Glomerular endothelial cell (primary cell): ENCODE data around the gene TSPYL2. TPM values are rescaled to one million over a fixed set of nuclear protein-coding genes. Genes with fewer than 3 reads are reported as not detected.

Experiments used
- DNase-seq: peaks from one replicate; pipeline ENCODE4 v3.0.0-alpha.2; 2011; ENCODE audit warnings: low read depth, low spot score; ENCODE audit errors: extremely low read depth
- total RNA-seq: library from RNA; depleted of rRNA; stranded (reverse); fragments of >200 nt; gene quantifications from 2 replicates; pipeline ENCODE4 v1.2.3, GENCODE V29; 2015

The TSPYL2 gene
- total RNA-seq, 1 donor from 2014 or later: 10.0 TPM

DNA sequence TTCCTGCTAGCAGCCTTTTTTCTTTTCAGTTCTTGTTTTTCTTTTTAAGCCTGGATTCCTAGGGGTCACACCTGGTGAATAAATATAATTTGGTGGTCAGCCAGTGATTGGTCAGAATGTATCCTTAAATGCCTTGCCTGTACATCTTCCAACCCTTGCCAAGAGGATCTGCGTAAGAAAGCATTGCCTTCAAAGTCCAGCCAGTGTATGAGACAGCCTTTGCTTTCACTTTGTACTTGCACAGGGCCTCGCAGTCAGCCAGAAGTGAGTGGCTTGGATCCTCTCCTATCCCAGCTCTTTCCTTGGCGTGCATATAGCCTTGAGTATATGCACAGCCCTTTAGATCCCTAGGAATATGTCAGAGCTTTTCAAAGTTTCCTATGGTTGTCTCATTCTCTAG, 33.9 kb downstream of the TSPYL2 start:
- DNase-seq: no peak

DNA sequence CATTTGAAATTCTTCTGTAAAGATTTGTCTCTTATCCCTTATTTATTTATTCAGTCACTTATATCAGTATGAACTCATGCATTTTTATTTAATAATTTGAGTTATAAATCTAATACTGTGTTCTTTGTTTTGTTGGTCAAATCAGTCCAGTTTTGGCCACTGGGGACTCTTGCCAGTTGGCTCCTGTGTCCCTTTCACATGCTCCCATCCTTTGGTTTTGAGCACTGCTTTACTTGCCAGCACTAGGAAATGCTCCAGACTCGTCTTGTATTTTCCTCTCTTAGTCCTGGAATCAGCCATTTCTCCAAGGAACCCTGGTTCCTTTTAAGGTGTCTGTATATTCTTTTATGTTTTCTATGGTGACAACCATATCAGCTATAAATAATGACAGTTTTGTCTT, 39.8 kb downstream of the TSPYL2 start:
- DNase-seq: no peak

DNA sequence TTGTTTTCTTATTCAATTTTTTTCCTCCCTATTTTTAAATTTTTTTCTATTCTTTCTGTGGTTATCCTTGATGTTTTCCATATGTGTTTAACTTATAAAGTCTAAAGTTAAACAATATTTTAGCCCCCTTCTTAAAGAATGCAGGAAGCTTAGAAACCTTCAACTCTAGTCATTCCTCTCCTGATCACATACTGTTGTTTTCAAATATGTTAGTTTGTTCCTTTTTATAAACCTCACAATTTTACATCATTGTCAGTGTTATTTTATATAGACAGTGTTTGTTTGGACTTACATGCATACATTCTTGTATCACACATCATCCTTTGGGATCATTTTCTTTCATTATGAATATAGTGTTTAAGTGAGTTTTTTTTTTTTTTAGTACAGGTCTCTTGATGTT, 43.3 kb downstream of the TSPYL2 start:
- no peak for DNase-seq

DNA sequence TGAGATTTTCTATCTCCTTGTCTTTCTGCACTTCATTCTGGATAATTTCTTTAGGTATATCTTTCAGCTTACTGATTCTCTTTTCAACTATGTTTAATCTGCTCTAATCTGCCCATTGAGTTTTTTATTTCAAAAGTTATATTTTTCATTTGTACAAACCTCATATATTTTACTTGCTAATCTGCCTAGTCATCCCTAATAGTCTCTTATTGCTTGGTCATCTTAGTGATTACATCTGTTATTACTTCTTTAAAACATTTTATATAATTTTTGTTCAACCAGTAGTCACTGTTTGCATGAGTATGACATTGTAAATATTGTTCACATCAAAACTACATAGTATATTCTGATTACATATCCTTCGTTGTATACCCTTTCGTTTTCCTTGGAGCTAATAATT, 44.2 kb downstream of the TSPYL2 start:
- no peak for DNase-seq

DNA sequence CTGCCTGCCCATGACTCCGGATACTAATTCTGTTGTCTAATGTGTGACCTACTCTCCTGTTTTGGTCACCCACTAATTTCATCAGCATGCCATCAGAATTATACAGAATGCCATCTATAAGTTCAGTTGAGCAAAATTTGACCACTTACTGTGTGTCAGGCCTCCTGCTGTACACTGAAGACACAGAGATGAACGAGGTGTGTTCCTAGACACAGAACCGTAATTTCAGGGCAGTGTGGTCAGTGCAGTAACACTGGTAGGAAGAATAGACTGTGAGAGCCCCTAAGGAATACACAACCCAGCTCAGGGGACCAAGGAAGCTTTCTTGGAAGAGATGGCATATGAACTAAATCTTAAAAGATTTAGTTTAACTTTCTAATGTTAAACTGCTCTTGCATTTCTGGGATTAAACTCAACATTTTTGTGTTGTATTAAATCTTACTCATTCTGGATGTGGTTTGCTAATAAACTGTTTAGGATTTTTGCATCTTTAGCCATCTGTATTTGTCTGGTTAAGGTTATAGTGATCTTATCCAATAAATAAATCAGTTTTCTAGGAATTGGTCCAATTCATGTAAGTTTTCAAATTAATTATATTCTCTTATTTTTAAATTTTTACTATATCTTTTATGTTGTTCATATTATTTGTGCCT, 46.1 kb downstream of the TSPYL2 start:
- DNase-seq: no peak

DNA sequence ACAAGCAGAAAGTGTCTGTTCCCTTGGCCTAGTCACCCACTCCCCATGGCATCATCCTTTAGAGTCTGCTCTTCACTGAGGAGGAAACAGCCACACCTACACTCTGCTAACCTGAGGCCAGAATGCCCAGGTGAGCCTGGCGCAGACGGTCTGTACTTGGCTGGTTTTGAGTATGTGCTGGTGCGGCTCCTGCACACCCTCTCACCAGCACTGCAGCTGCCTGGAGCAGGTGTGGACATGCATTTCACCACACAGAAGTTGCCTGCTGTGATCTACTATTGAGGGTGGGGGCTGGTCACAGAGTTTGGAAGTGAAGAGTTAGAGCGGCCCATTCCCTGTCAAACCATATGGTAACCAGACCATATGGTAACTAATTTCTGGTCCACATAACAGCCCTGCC, 51.2 kb downstream of the TSPYL2 start:
- DNase-seq: no peak

DNA sequence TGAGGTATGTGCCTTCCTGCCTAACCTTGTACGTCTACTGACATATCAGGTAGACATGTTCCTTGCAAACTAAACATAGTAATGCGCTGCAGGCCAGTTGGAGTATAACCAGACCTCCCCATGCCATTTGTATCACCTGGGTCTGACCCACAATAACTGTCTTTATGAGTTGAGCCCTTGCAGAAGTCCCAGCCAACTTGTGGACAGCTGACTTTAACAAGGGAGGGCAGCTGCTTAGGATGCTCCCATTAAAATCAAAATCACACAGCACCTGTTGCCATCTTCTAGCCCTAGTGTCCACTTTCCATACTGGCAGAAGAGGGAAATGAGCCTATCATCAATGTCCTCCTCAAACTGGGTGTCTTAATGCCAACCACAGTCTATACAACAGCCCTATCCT, 53.4 kb downstream of the TSPYL2 start:
- DNase-seq: no peak

Other genes starting within 250 kb of the TSPYL2 start
- not detected in 2 replicates for gene XAGE3, start 214.3 kb upstream of the TSPYL2 start, total RNA-seq
- 8.7 and 16.8 TPM in 2 replicates for gene FAM156B, start 185.0 kb upstream of the TSPYL2 start, total RNA-seq
- gene FAM156A, start 123.8 kb upstream of the TSPYL2 start, total RNA-seq: 7.2 and 19.9 TPM in 2 replicates
- 2.4 and 5.5 TPM in 2 replicates for gene GPR173, start 33.6 kb upstream of the TSPYL2 start, total RNA-seq
- 2.2 and 8.2 TPM in 2 replicates for gene KANTR, start 11.8 kb downstream of the TSPYL2 start, total RNA-seq
- gene KDM5C, start 142.8 kb downstream of the TSPYL2 start, total RNA-seq: 84.3 and 116 TPM in 2 replicates
- 10.8 and 16.6 TPM in 2 replicates for gene IQSEC2, start 199.2 kb downstream of the TSPYL2 start, total RNA-seq